GM12878 (cell line): ENCODE measurements around the gene B3GNT9. TPM values are rescaled to one million over a fixed set of nuclear protein-coding genes. Genes with fewer than 3 reads are reported as not detected.

ENCODE experiments used
- ATF2 ChIP-seq: IDR thresholded peaks from 2 replicates; pipeline ENCODE4 v1.6.1; 2012; ENCODE audit warnings: low read length, inconsistent platforms
- BCL11A ChIP-seq: IDR thresholded peaks from 2 replicates; pipeline ENCODE4 v1.6.1; 2011; ENCODE audit warnings: low read depth, low read length
- BCLAF1 ChIP-seq: fragments of 450-650 bp; IDR thresholded peaks from 2 replicates; pipeline ENCODE4 v1.6.1; 2017; ENCODE audit warnings: antibody characterized with exemption, mild to moderate bottlenecking, moderate library complexity
- CBX3 ChIP-seq: fragments of 200-600 bp; sonication (generic); IDR thresholded peaks from 2 replicates; pipeline ENCODE4 v1.6.1; 2016; ENCODE audit warnings: low read depth, borderline replicate concordance
- CREM ChIP-seq: IDR thresholded peaks from 2 replicates; pipeline ENCODE4 v1.6.1; 2014; ENCODE audit warnings: antibody characterized with exemption, low read depth
- E2F8 ChIP-seq: fragments of 450-650 bp; IDR thresholded peaks from 2 replicates; pipeline ENCODE4 v1.6.1; 2018; ENCODE audit warnings: mild to moderate bottlenecking, low read depth, moderate library complexity; ENCODE audit not compliant: partially characterized antibody
- EGR1 ChIP-seq, 2 experiments: IDR thresholded peaks; 1 replicate in 1 of 2; 2 replicates in 1 of 2; pipeline ENCODE4 v1.6.1; 2011 to 2012; ENCODE audit warnings: low read depth in 2 of 2, low read length in 2 of 2, borderline replicate concordance in 1 of 2, mild to moderate bottlenecking in 1 of 2, moderate library complexity in 1 of 2
- MYB ChIP-seq: fragments of 150-350 bp; IDR thresholded peaks from 2 replicates; pipeline ENCODE4 v1.6.1; 2014; ENCODE audit warnings: mild to moderate bottlenecking, low read depth, low read length, borderline replicate concordance
- NR2F1 ChIP-seq: fragments of 450-650 bp; conservative IDR thresholded peaks from 2 replicates; pipeline ENCODE4 v1.6.1; 2017; ENCODE audit warnings: mild to moderate bottlenecking
- POLR2A ChIP-seq: IDR thresholded peaks from 2 replicates; pipeline ENCODE4 v1.6.1; 2011; ENCODE audit warnings: low read depth, mild to moderate bottlenecking, low read length
- SIN3A ChIP-seq: IDR thresholded peaks from 2 replicates; pipeline ENCODE4 v1.6.1; 2012; ENCODE audit warnings: low read depth, low read length, improper control_type of control experiment
- ZNF687 ChIP-seq: fragments of 450-650 bp; IDR thresholded peaks from 2 replicates; pipeline ENCODE4 v1.6.1; 2017; ENCODE audit warnings: mild to moderate bottlenecking, moderate library complexity
- ZSCAN29 ChIP-seq: fragments of 450-650 bp; IDR thresholded peaks from 2 replicates; pipeline ENCODE4 v1.6.1; 2017; ENCODE audit warnings: mild to moderate bottlenecking, moderate library complexity
- polyA plus RNA-seq, 11 experiments: library from polyadenylated mRNA; depleted of rRNA in 4 of 11; unstranded in 6 of 11; stranded (reverse) in 5 of 11; fragments of >200 nt; fragmentation: Nextera tagmentation in 4 of 11; fragmentation: Illumina TruSeq in 1 of 11; extraction: Ambion mirVana in 4 of 11; extraction: Trizol in 1 of 11; gene quantifications; 1 replicate in 1 of 11; 2 replicates in 10 of 11; pipeline versions ENCODE4 v1.2.1 to v1.2.3, GENCODE V29; 2011 to 2016; ENCODE audit warnings: inconsistent platforms in 2 of 11, missing spikeins in 2 of 11, low read depth in 1 of 11
- total RNA-seq, 4 experiments: library from RNA; depleted of rRNA in 3 of 4; stranded (reverse); fragments of >200 nt in 3 of 4; fragmentation: Illumina TruSeq in 1 of 4; extraction: Trizol in 1 of 4; gene quantifications; 2 replicates each; pipeline versions ENCODE4 v1.2.1 to v1.2.3, GENCODE V29; 2013 to 2021

B3GNT9 gene
- total and polyA plus RNA-seq, 10 of the 15 experiments (the other 5 are each of a cell fraction or from before 2014, with no cell fraction given) = 0.08 to 5.0 (median 1.9) TPM

GRCh38 chr16:67173808-67174705 is 23.3 kb upstream of the B3GNT9 start (continued):
- TF ChIP-seq ATF2 = no peak
- no peak for TF ChIP-seq BCL11A
- TF ChIP-seq POLR2A = peak; percentile 50
- no peak for TF ChIP-seq BCLAF1
- TF ChIP-seq NR2F1 = peak; percentile 80
- TF ChIP-seq CBX3 = no peak
- TF ChIP-seq ZSCAN29 = no peak
- TF ChIP-seq EGR1 (IDR thresholded peaks at IDR 0.05; ENCODE audit: borderline replicate concordance in 1 of 2, low read depth in 2 of 2, low read length in 2 of 2) = no peak
- TF ChIP-seq ZNF687 = peak; percentile 78; the same call in 1 of the 2 replicates
- no peak for TF ChIP-seq E2F8
- no peak for TF ChIP-seq MYB
- TF ChIP-seq CREM = peak; percentile 22; the same call in 1 of the 2 replicates
- TF ChIP-seq SIN3A = 0 out of 2 replicates have a peak, but pooled peaks have one; percentile 48
